Measurements from ENCODE around the gene PICALM.
A peak's percentile ranks its signal among the peaks of the same experiment; 100 is the strongest.

DNA sequence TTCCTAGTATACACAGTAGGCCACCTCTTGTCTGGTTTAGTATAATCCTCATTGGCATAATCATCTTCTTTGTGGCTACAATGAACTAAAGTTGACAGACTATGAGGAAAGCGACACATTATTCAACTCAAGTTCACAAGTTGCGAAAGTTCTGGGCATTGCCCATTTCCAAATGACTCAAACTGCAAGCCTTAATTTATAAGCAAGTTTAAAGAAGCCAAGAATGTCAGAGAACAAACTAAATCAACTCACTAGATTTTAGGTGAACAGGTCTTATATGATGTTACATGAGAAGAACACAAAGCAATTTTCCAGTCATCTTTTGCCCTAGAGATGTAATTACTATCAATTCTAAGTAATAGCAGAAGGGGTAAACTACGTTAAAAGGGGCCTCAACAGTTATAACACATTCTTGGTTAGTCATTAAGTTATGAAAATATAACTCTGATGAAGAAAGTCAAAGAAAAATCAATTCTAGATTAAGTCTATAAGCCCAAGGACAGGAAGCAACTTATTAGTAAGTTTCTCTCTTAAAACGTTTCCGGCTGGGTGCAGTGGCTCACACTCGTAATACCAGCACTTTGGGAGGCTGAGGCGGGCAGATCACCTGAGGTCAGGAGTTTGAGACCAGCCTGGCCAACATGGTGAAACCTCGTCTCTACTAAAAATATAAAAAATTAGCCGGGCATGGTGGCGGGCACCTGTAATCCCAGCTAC lies 21.5 kb downstream of the PICALM start:
- peak in 1 of 3 donors; percentile 32 for TF ChIP-seq POLR2AphosphoS5 (IDR thresholded peaks at IDR 0.05)
- TF ChIP-seq, protein P1, sequence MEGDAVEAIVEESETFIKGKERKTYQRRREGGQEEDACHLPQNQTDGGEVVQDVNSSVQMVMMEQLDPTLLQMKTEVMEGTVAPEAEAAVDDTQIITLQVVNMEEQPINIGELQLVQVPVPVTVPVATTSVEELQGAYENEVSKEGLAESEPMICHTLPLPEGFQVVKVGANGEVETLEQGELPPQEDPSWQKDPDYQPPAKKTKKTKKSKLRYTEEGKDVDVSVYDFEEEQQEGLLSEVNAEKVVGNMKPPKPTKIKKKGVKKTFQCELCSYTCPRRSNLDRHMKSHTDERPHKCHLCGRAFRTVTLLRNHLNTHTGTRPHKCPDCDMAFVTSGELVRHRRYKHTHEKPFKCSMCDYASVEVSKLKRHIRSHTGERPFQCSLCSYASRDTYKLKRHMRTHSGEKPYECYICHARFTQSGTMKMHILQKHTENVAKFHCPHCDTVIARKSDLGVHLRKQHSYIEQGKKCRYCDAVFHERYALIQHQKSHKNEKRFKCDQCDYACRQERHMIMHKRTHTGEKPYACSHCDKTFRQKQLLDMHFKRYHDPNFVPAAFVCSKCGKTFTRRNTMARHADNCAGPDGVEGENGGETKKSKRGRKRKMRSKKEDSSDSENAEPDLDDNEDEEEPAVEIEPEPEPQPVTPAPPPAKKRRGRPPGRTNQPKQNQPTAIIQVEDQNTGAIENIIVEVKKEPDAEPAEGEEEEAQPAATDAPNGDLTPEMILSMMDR (IDR thresholded peaks at IDR 0.05), result no peak
- TF ChIP-seq POLR2A (IDR thresholded peaks at IDR 0.05), result no peak
- TF ChIP-seq EP300 (IDR thresholded peaks at IDR 0.05; ENCODE audit: low read depth), result no peak
